Head of caudate nucleus (tissue), 42 donors: ENCODE measurements around the gene JAK1.
A peak's percentile ranks its signal among the peaks of the same experiment; 100 is the strongest.
"Not testable (repeated sequence)": the region's sequence is repeated elsewhere in the genome, so short reads cannot be mapped to it uniquely, and the experiment has no call there.

Experiments
- DNase-seq, 42 donors: peaks; one replicate each; pipeline versions ENCODE4 v3.0.0 to v3.0.0-alpha.2; 2020 to 2021; ENCODE audit warnings: mixed read lengths in 7 of 42
- intact Hi-C: fragments of 100-400 bp; cut with DNase I; formaldehyde crosslinking; loops from one replicate; pipeline ENCODE4 v1.15.0; 2022

JAK1 gene

DNA sequence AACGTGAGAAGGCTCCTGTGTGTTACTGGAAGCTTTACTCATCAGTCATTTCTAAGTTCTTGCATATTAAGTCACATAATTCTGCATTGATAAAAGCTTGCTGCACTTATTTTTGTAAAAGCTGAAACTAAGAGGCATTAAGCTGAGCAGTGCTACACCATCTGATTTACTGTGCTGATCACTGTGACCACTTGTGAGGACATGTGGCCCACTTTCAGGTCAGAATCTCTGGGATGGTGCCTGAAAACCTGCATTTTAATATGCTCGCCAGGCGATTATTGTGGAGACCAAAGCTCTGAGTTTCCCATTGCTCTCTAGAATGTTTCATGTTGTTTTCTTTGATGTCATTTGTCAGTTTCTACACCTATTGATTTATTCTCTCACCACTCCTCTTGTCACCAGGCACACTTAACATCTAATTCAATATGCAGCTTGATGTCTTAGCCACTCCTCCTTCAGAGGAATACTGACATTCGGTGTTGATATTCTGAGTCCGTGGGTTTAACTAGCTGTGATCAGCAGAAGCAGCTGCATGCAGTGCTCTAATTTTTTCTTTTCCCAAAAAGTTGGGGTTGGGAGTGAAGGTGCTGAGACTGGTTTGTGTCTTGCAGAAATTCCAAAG lies 136.2 kb downstream of the JAK1 start:
- DNase-seq: peak in 4 of 42 donors; percentile 22 to 50 (median 32)
- intact Hi-C loops: no loop called here

DNA sequence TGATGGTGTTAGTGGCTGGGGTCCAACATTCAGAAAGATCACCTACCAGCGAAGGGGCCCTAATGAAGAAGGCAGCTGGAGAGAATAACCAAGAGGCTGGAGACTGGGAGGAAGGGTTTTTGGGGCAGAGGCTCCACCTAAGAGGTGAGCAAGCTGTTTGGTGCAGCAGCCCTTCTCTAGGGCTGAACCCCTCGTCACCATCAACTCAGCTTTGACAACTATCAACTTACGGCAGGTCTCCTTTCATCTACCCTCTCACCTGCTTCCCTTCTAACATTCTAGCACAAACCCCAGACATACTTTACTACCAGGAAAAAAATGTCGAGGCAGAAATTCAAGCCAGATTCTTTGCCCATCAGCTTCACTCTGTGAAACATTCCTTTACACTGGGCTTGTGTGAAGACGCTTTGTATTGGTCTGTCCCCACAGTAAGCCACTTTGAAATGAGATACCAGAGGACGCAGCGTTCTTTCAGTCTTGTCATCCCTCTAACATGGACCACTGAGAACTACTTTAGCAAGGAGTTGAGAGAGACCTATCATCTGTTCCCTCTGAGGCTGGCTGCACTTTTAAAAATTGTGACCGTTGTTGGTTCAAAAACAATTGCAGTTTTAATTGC lies 136.8 kb downstream of the JAK1 start:
- intact Hi-C loops: loop anchor here (5.0 to 10.0 kb wide), 3 partner anchors 85 to 565 kb away; partner anchors contain the start of gene RAVER2
- DNase-seq: no peak

- DNase-seq: no peak
- intact Hi-C loops: loop anchor here (5.0 to 10.0 kb wide), 3 partner anchors 84 to 564 kb away; partner anchors contain the start of gene RAVER2
Observed at GRCh38 chr1:64828829-64829228, 137.5 kb downstream of the JAK1 start.

GRCh38 chr1:64826991-64827390 lies 139.4 kb downstream of the JAK1 start:
- intact Hi-C loops: loop anchor here (5.0 to 10.0 kb wide), 3 partner anchors 82 to 562 kb away; partner anchors contain the start of gene RAVER2

DNA sequence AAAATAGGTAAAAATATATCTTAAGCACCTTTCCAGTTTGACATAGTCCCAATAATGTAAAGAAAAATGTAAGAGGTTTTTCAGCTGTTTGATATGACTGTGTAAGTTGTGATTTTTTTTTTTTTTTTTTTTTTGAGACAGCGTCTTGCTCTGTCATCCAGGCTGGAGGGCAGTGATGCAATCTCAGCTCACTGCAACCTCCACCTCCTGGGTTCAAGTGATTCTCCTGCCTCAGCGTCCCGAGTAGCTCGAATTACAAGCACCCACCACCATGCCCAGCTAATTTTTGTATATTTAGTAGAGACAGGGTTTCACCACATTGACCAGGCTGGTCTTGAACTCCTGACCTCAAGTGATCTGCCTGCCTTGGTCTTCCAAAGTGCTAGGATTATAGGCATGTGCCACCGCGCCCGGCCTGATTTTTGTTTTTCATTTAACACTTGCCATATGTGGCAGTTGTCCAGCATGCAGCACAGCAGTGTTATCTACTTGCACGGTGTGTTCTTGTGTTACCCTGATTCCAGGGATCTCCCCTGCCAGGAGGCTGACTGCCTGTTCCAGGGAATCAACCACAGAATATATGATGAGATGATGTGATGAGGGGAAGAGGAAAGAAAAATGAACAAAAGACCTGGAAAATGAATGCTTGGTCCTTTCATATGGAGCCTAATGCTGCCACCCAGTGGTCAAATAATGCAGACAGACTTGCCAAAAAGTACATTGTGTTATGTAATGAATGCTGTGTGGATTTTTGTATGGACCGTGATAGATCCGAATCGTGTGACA lies 142.5 kb downstream of the JAK1 start:
- peak in 38 of 42 donors; percentile 12 to 89 (median 69) for DNase-seq
- intact Hi-C loops: loop anchor here (10.0 kb wide), 2 partner anchors 79 to 559 kb away; partner anchors contain the start of gene RAVER2

More at GRCh38 chr1:64826991-64827390, 139.4 kb downstream of the JAK1 start:
- DNase-seq: no peak

GRCh38 chr1:64822621-64823020 lies 143.7 kb downstream of the JAK1 start:
- intact Hi-C loops: loop anchor here (10.0 kb wide), 2 partner anchors 78 to 558 kb away; partner anchors contain the start of gene RAVER2
- DNase-seq: no peak

GRCh38 chr1:64820572-64820971 lies 145.8 kb downstream of the JAK1 start:
- DNase-seq: not testable (repeated sequence)
- intact Hi-C loops: loop anchor here (10.0 kb wide), 2 partner anchors 76 to 556 kb away; partner anchors contain the start of gene RAVER2

DNA sequence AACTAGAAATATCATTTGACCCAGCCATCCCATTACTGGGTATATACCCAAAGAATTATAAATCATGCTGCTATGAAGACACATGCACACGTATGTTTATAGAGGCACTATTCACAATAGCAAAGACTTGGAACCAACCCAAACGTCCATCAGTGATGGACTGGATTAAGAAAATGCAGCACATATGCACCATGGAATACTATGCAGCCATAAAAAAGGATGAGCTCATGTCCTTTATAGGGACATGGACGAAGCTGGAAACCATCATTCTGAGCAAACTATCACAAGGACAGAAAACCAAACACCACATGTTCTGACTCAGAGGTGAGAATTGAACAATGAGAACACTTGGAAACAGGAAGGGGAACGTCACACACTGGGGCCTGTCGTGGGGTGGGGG lies 149.0 kb downstream of the JAK1 start:
- intact Hi-C loops, DNase-seq: not testable (repeated sequence)

- DNase-seq: no peak
- intact Hi-C loops: no loop called here
Observed at GRCh38 chr1:64814427-64814826, 151.9 kb downstream of the JAK1 start.

- no peak for DNase-seq
- intact Hi-C loops: no loop called here
Observed at GRCh38 chr1:64811131-64811530, 155.2 kb downstream of the JAK1 start.

DNA sequence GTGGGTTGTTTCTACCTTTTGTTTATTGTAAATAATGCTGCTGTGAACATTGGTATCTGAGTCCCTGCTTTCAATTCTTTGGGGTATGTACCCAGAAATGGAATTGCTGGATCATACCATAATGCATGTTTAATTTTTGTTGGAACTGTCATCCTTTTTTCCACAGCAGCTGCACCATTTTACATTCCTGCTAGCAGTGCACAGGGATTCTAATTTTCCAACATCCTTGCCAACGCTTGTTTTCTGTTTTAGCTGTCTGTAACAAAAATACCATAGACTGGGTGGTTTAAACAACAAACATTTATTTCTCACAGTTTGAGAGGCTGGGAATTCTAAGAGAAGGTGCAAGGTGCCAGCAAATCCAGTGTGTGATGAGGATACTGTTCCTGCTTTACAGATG lies 156.3 kb downstream of the JAK1 start:
- DNase-seq: no peak
- intact Hi-C loops: no loop called here

- intact Hi-C loops: no loop called here
- DNase-seq: no peak
Observed at GRCh38 chr1:64809309-64809708, 157.0 kb downstream of the JAK1 start.

GRCh38 chr1:64801851-64802523 lies 164.4 kb downstream of the JAK1 start:
- intact Hi-C loops: no loop called here

DNA sequence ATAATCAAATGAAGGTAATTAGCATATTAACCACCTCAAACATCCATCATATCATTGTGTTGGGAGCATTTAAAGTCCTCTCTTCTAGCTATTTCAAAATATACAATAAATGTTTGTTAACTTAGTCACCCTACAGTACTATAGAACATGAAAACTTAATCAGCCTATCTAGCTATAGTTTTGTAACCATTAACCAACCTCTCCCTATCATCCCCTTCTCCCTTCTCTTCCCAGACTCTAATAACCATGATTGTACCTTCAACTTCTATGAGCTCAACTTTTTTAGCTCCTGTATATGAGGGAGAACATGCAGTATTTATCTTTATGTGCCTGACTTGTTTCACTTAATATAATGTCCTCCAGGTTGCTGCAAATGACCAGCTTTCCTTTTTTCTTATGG lies 167.5 kb downstream of the JAK1 start:
- DNase-seq: no peak
- intact Hi-C loops: no loop called here

More at GRCh38 chr1:64801851-64802523, 164.4 kb downstream of the JAK1 start:
- no peak for DNase-seq

DNA sequence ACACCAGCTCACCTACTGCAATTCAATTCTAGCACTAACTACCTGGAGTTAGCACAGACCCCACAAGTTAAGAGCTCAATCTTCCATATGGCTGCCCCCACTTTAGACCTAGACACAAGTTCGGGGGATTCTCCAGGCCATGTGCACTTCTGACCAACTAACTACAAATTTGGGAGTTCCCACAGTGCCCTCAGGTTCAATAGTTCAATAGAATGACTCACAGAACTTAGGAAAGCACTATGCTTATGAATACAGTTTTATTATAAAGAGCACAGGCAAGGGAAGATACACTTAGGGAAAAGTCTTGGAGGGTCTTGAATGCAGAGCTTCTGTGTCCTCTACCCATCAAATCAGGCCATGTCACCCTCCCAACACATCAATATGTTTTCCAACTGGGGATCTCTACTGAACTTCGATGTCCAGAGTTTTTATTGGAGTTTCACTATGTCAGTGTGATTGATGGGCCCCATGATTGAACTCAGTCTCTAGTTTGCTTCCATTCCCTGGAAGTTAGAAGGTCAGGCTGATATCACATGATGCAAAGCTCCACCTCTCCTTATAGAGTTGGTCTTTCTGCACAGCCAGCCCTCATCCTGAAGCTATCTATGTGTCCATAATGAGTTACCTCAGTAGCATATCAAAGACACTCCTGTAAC lies 175.4 kb downstream of the JAK1 start:
- intact Hi-C loops: no loop called here
- no peak for DNase-seq
